Measurements from ENCODE around the gene LAMA4.

- TF ChIP-seq POLR2AphosphoS5 (IDR thresholded peaks at IDR 0.05; ENCODE audit: borderline replicate concordance, low read depth, low read length) (no peak), EZH2 (IDR thresholded peaks at IDR 0.05) (no peak)
Measured at GRCh38 chr6:112225691-112226090, 28.7 kb downstream of the LAMA4 start.

All from SK-N-MC (cell line).